ENCODE results near the gene VANGL1. TPM values are rescaled to one million over a fixed set of nuclear protein-coding genes. Genes with fewer than 3 reads are reported as not detected.
"Not testable (repeated sequence)": the region's sequence is repeated elsewhere in the genome, so short reads cannot be mapped to it uniquely, and the experiment has no call there.

Gene VANGL1
- total RNA-seq, 2 experiments from 2014 or later, result 1.9 to 2.7 TPM

DNA sequence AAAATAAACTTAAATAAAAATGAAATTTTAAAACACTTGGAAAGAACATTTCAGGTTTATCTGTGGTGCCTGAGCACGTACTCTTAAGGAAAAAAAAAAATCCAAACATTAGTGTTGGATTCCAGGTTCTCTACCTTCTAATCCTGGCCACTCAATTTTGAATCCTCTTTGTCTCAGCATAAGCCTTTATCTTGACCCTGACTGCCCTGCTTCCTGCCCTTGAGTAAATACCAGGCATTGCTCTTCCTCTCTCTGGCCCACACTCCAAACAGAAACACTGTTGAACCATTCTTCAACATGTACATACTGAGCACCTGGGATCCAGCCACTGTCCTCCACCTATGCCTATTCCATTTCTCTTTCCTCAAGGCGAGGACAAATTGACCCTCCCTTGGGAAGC lies 11.4 kb upstream of the VANGL1 start:
- H3K27ac Mint-ChIP-seq, result no peak overlapping the region
- H3K4me3 Mint-ChIP-seq, result no peak overlapping the region
- H3K36me3 Mint-ChIP-seq (ENCODE audit: low read depth), result no peaks in the 10 kb centered on the region
- CTCF ChIA-PET, result no interaction called here
- TF ChIP-seq, protein P1, sequence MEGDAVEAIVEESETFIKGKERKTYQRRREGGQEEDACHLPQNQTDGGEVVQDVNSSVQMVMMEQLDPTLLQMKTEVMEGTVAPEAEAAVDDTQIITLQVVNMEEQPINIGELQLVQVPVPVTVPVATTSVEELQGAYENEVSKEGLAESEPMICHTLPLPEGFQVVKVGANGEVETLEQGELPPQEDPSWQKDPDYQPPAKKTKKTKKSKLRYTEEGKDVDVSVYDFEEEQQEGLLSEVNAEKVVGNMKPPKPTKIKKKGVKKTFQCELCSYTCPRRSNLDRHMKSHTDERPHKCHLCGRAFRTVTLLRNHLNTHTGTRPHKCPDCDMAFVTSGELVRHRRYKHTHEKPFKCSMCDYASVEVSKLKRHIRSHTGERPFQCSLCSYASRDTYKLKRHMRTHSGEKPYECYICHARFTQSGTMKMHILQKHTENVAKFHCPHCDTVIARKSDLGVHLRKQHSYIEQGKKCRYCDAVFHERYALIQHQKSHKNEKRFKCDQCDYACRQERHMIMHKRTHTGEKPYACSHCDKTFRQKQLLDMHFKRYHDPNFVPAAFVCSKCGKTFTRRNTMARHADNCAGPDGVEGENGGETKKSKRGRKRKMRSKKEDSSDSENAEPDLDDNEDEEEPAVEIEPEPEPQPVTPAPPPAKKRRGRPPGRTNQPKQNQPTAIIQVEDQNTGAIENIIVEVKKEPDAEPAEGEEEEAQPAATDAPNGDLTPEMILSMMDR (IDR thresholded peaks at IDR 0.05), result no peak
- ATAC-seq (no peak), DNase-seq (no peak)
- no peaks in the 10 kb centered on the region for H3K9me3 Mint-ChIP-seq
- intact Hi-C loops (cut with micrococcal nuclease), result no loop called here
- H3K4me1 Mint-ChIP-seq (ENCODE audit: low read depth), result no peaks in the 10 kb centered on the region
- POLR2A ChIA-PET, result interaction anchor here (0.6 to 1.0 kb wide), 3 partner anchors 12 to 1251 kb away, joined by 3 read pairs; partner anchors contain the start of gene VANGL1
- peaks cover 10% of the 10 kb centered on the region for H3K27me3 Mint-ChIP-seq

DNA sequence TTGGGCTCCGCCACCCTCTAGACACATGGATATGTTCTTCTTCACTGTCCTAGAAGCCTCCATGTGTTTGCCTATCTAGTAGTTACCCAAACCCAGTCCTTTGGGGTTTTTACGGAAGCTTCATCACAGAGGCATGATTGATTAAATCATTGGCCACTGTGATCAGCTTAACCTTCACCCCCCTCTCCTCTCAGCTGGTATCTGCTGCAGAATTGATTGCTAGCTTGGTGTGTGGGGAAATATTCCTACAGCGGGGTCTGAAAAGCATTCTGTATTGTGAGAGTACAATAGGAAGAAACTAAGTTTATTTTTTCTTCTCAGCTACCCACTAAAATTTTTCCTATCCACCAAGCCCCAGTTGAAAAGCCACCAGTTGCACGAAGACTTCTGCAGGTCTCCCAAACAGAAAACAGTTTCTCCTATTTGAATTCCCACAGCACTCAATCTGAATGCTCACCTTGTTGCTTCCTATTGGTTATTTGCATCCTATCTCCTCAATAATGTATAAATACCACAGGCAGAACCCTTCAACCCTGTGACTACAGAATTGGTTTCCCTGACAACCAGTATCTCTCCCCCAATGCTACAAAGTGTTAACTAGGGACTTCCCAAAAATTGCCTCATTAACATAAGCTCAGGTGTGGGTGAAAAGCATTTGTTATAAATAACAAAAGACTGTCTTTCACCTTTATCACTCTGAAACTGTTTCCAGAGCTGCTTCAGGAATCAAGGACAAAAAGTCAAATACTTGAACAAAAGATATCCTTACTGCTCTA lies 9.3 kb upstream of the VANGL1 start:
- intact Hi-C loops (cut with micrococcal nuclease), result no loop called here
- Mint-ChIP-seq H3K27ac (no peak overlapping the region), H3K9me3 (peaks cover 7% of the 10 kb centered on the region), H3K27me3 (peaks cover 10% of the 10 kb centered on the region), H3K36me3 (ENCODE audit: low read depth) (no peaks in the 10 kb centered on the region), H3K4me3 (no peak overlapping the region), H3K4me1 (ENCODE audit: low read depth) (no peaks in the 10 kb centered on the region)
- TF ChIP-seq, protein P1 (IDR thresholded peaks at IDR 0.05), result no peak
- ATAC-seq (no peak), DNase-seq (no peak)
- POLR2A ChIA-PET, result no interaction called here
- CTCF ChIA-PET, result no interaction called here

DNA sequence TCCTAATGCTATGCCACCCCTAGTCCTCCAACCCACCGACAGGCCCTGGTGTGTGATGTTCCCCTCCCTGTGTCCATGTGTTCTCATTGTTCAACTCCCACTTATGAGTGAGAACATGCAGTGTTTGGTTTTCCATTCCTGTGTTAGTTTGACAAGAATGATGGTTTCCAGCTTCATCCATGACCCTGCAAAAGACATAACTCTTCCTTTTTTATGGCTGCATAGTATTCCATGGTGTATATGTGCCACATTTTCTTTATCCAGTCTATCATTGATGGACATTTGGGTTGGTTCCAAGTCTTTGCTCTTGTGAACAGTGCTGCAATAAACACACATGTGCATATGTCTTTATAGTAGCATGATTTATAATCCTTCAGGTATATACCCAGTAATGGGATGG lies 8.2 kb upstream of the VANGL1 start:
- H3K4me3 Mint-ChIP-seq; POLR2A ChIA-PET; H3K27ac Mint-ChIP-seq; H3K27me3 Mint-ChIP-seq; H3K36me3 Mint-ChIP-seq (ENCODE audit: low read depth); H3K4me1 Mint-ChIP-seq (ENCODE audit: low read depth); DNase-seq; ATAC-seq; intact Hi-C loops (cut with micrococcal nuclease); H3K9me3 Mint-ChIP-seq: not testable (repeated sequence)
- CTCF ChIA-PET, result interaction anchor here (0.7 kb wide), 1 partner anchor 73 kb away, joined by 4 read pairs; no protein-coding TSS in a partner anchor

DNA sequence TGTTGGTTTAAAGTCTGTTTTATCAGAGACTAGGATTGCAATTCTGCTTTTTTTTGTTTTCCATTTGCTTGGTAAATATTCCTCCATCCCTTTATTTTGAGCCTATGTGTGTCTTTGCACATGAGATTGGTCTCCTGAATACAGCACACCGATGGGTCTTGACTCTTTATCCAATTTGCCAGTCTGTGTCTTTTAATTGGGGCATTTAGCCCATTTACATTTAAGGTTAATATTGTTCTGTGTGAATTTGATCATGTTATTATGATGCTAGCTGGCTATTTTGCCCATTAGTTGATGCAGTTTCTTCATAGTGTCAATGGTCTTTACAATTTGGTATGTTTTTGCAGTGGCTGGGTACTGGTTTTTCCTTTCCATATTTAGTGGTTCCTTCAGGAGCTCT lies 4.5 kb upstream of the VANGL1 start:
- H3K27ac Mint-ChIP-seq; H3K36me3 Mint-ChIP-seq (ENCODE audit: low read depth); DNase-seq; intact Hi-C loops (cut with micrococcal nuclease); CTCF ChIA-PET; ATAC-seq; POLR2A ChIA-PET; H3K4me3 Mint-ChIP-seq; H3K4me1 Mint-ChIP-seq (ENCODE audit: low read depth): not testable (repeated sequence)
- Mint-ChIP-seq H3K27me3 (peaks cover 14% of the 10 kb centered on the region), H3K9me3 (peaks cover 18% of the 10 kb centered on the region)

DNA sequence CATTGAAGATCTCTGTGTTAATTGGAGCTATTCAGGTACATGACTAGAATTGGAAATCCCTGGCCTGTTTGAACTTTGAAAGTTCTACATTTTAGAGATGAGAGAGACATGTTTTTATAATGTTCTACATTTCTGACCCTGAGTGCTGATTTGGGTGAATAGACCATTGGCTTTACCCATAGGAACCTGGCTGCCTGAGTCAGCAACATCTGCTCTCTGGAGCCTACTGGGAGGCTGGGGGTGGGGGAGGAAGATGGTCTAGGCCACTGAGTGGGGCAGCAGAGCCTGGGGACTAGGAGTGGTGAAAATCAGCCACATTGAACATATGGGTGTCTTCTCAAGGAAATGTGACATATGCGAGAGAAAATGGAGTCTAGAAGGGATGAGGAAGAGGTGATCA lies 1.4 kb upstream of the VANGL1 start:
- H3K27ac Mint-ChIP-seq, result no peak overlapping the region
- POLR2A ChIA-PET, result no interaction called here

More for the DNA sequence above, 1.4 kb upstream of the VANGL1 start:
- DNase-seq (no peak), ATAC-seq (no peak)
- peaks cover 11% of the 10 kb centered on the region for H3K4me1 Mint-ChIP-seq (ENCODE audit: low read depth)
- TF ChIP-seq, protein P1 (IDR thresholded peaks at IDR 0.05), result no peak
- no peak overlapping the region for H3K4me3 Mint-ChIP-seq
- H3K9me3 Mint-ChIP-seq, result peaks cover 18% of the 10 kb centered on the region
- H3K36me3 Mint-ChIP-seq (ENCODE audit: low read depth), result peaks cover 5% of the 10 kb centered on the region
- CTCF ChIA-PET, result interaction anchor here (2.4 kb wide), 1 partner anchor 66 kb away, joined by 10 read pairs; no protein-coding TSS in a partner anchor
- H3K27me3 Mint-ChIP-seq, result peaks cover 28% of the 10 kb centered on the region
- intact Hi-C loops (cut with micrococcal nuclease), result no loop called here
